Fibroblast of peridontal ligament (primary cell): ENCODE results near the gene TGM5.
"Not testable (repeated sequence)": the region's sequence is repeated elsewhere in the genome, so short reads cannot be mapped to it uniquely, and the experiment has no call there.

ENCODE experiments used
- DNase-seq: peaks from one replicate; pipeline ENCODE4 v3.0.0-alpha.2; 2010; ENCODE audit errors: extremely low read depth

The TGM5 gene

DNA sequence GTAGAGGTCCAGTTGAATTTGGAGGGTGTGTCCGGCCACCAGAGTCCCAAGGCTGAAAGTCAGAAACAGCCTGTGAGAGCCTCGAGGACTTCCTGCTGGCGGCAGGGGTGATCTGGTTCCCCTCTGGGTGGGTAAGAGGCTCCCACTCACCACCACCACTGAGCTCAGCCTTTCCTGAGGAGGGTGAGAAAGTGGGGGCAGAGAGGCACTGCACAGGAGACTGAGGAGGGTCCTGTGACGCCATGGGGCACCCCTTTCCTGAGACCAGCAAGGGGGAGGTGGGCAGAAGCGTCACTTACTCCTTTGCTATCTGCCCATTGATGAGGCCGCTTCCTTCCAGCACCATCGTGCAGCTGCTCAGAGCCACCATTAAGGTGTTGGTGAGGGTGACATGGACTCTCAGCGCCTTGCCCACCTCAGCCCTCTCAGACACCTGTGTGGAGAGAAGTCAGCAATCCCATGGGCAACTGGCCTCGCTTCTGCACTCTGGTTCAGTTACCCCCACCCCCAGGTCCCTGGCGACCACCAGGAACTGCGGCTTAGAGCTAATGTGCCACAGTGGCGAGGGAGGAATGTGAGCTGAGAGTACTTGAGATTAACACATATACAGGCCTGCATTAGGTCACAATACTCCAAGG is 10.0 kb upstream of the TGM5 start:
- DNase-seq: no peak

DNA sequence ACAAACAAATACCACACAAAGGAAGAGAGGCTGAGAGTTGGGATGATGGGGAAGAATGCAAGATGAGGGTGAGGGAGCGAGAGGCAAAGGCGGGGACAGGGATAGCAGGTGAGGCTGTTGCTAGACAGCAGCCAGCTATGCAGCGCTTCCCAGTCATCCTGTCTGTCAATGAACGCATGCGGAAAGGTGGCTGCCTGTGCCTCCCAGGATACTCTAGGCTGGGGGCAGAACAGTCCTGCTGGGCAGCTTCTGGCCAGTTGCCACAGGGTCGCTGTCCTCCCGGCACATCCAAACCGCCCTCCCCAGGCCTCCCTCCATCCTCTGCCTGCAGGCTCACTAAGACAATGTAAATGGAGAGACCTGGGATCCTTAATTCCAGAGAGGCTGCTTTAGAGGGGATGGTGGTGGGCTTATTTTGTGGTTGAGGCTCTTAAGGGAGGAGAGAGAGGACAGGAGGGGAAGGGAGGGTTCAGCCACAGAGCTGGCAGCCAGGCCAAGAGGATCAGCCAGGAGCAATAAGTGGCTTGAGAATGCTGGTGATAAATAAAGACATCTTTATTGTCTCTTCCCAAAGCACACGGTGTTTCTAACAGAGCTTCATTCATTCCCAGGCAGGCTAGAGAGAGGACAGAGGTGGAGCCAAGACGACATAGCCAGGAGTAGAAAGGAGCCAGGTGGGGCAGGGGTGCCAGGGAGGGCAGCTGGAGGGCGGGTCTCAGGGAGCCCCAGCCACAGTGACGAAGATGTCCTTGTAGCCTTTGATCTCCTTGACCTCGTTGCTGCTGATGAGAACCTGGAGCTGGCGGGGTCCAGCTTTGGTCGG is 9.2 kb upstream of the TGM5 start:
- no peak for DNase-seq

DNA sequence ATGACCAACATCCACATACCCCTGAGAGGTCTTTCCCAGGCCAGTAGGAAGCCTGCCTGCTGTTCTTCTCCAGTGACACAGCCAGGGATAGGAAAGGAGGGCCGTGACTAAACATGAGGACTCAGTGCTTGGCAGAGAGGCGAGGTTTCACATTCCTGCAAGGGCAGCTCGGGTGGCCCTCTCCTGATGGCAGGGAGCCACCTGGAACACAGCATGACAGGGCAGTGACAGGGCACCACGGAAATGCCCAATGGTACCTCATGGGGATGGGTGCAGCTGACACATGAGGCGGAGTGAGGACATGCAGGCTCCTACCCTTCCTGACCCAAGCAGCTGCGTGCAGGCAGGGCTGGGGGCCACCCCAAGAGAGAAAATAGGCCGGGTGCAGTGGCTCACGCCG is 7.4 kb upstream of the TGM5 start:
- DNase-seq: no peak

DNA sequence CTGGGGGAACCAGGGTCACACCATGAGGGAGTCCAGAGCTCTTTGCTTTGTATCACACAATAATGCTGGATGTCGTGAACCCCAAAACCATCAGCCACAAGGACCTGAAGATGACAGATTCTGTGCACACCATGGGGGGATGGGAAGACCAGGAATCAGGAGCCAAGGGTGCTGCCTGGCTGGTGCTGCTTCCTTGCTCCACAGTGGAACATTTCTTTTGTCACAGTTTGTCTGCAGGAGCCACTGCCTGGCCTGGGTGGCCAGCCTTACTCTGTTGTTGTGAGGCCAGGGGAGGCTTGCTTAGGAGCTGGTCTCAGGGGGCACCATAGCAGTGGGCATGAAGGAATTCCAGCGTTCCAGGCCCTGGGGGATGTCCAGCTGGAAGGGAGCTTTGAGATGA is 6.5 kb upstream of the TGM5 start:
- DNase-seq: no peak

- DNase-seq: not testable (repeated sequence)
Measured at GRCh38 chr15:43271908-43272307, 5.2 kb upstream of the TGM5 start.

DNA sequence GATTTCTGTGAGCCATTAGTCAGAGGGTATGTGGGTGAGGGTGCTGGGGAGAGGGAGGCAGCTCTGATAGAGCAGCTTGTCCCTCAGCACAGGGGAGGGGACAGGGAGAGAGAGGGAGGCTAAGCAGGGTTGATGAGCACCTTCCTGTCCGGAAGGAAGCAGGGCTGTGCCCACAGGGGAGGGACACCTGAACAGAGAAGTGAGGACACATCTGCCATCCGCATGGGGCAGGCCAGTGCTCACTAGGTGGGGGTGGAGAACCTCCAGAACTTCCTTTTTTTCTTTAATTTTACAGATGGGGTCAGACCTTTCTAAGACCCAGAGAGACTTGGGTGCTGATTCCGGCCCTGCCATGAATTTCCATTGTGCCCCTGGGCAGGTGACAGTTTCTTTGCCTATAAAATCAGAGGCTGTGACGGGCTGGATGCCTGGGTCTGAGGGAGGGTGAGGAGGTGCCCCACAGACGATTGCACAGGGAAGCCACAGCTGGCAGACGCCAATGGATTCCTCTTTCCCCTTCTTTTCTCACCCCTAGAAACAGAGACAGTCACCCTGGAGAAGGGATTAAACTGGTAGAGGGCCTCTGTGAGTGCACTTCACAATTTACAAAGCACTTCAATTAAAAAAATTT is 4.1 kb upstream of the TGM5 start:
- DNase-seq: no peak

DNA sequence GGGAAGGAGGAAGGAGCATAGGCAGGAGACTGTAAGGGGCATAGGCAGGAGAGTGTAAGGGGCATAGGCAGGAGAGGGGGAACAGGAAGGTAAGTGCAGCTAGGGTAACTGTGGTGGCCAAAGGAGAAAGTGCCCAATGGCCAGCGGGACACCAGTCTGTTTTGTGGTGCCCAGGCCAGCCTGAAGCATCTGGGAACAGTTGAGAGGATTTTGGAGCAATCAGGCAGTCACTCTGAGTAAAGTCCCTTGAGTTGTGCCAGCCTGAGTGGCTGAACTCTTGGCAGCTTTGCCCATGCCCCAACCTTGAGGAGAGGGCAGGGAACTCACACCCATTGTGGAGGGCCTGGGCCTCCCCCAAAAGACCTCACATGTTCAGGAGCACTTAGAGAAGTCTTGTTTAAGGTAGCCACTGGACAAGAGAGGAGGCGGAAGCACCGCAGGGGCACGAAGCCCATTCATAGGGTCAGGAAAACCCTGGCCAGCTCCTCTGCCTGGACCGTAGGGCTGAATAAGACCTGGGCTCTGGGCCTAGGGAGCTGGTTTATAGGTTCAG is 3.5 kb upstream of the TGM5 start:
- no peak for DNase-seq

DNA sequence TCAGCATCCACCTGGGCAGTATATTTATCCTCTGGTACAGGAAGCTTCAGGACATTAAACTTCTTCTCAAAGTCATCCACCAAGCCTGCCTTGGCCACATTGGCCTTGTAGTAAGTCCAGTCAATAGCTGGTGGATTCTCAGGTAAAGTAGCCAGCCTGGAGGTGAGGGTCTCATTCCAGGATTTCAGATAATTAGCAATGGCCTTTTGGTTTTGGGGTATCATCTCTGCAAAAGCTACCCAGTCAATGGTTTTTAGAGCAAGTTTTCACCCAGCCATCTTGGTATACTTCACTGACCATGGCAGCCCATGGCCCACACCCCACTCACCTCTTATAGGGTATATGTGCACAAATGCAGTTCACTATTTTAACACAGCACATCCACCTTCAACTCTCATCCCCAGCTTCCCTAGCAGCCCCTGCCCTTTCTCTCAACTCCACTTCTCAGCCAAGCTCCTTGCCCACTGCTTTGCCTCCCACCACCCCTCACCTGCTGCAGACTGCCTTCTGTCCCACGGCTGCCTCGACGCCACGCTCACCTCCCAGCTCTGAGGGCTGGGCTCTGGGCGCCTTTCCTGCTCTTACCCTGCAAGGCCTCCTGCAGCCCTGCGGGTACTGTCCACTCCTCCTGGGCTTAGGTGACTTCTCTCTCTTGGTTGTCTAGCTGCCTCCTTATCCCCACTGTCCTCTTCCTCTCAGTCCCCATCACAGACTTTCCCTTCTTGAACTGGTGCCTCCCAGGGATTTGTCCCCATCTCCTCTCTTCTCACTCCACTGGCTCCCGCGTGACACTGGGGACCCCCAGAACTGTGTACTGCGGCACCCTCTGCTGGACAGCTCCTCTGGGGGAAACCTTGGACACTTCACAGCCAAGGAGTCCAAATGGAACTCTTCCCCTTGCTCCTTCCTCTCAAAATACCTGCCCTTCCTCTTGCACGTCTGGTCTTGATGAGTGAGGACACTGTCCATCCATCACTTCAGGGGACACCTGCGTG is 1.7 kb upstream of the TGM5 start:
- no peak for DNase-seq

GRCh38 chr15:43267439-43267838 is 711 bp upstream of the TGM5 start:
- no peak for DNase-seq

GRCh38 chr15:43266386-43266785 is 342 bp downstream of the TGM5 start:
- no peak for DNase-seq

GRCh38 chr15:43260011-43260615 is 6.6 kb downstream of the TGM5 start:
- no peak for DNase-seq

DNA sequence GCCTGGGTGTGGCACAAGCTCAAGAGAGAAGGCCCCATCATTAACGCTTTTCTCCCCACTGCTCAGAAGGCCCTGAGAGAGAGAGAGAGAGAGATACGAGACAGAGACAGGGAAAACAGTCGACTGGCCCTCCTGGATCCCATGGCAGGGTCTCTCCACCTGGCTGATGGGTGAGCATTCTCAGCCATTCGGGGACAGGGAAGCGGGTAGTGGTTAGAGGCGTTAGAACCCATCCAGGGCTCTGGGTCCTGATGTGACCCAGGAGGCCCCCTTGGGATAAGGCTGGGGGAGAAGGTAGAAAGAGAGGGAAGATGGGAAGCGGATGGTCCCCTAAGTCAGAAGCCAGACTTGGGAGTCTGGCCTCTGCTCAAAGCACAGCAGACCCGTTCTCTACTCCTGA is 7.9 kb downstream of the TGM5 start:
- no peak for DNase-seq

DNA sequence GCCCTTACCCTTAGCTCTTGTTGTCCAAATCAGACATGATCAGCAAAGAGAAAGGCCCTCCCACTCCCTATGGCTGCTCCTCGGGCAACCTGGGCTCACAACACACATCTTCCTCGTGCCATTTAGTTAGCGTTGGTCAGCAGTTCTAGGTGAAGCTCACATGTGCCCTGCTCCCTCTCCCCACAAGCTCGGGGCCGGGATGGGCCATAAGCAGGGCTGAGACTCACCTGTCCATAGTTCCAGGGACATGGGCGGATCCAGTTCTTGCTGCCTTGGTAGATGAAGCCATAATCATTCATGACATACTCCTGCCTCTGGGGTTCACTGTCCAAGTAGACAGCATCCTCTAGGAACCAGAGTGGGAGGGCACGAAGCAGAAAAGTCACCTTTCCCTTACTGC is 10.4 kb downstream of the TGM5 start:
- DNase-seq: no peak

DNA sequence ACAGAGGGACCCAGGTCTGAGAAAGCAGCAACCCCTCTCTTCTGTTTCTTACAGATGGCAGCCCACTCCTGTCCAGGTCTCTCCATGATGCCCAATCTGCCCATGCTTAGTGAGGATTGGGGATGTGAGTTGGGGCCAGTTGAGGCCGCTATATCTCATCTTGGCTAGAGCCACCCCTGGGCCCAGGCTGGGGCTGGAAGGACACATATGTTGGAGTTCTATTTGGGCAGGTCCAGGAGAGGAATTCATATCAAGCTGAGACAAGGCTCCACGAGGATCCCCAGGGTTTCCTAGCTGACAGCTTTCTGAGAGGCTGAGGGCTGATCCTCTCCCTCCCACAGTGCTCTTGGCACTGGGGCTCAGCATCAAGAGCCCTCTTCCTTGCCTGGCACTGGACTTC is 11.4 kb downstream of the TGM5 start:
- DNase-seq: no peak

DNA sequence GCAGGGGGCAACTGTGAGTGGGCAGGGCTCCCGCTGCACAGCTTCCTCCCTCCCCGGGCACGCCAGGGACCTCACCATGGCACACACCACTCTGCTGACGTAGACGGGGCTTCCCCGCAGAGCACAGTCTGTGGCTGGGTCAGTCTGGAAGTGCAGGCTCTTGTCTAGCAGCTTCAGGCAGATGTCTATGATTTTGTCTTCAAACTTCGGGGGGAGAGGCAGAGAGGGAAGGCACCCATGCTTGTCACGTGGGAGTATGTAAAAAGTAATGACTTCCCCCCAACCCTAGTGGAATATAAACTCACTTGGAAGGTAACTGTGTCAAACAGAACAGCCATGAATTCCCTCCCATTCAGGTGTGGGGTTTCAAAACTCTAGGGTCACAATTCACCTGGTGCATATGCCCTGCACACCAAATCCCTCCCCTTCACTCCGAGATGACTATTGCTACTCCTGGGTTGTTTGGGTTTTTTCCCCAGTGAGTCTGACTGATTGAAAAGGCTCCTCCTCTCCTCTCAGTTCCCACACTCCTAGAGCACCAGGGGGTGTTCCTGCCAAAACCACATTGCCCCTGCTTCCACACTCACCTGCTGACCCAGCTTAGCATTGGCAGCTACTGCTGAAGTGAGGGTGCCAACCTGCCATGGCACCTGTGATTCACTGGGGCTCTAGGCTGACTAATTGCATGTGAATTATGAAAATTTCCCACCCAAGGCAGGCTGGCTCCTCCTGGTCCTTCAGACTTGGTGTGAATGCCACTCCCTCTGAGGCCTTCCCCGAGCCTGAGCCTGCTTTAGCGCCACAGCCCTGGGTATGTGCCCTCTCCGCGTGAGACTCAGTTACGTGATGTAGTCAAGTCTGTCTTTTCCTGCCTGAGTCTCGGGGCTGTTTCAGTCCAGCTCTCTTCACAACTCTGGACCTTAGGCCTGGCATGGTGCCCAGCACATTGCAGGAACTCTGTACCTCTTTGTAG is 13.0 kb downstream of the TGM5 start:
- no peak for DNase-seq

DNA sequence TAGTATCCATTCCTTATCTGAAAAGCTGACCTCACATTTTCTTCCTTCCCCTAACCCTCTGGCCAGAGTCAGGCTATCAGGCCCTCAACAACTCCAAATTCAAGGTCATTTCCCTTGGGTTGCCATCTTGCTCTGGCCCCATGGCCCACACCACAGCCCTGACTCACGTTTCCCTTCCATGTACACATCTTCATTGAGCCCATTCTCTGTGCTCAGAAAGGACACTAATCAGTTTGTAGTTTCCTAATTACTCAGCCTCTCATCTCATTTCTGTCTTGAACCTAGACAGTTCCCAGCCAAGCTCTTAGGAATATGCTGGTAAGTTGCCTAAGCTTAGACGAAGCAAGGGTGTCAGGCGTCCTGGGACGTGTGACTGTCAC is 14.9 kb downstream of the TGM5 start:
- DNase-seq: no peak

GRCh38 chr15:43251185-43251870 is 15.4 kb downstream of the TGM5 start:
- no peak for DNase-seq

- no peak for DNase-seq
Measured at GRCh38 chr15:43250785-43251184, 15.9 kb downstream of the TGM5 start.

DNA sequence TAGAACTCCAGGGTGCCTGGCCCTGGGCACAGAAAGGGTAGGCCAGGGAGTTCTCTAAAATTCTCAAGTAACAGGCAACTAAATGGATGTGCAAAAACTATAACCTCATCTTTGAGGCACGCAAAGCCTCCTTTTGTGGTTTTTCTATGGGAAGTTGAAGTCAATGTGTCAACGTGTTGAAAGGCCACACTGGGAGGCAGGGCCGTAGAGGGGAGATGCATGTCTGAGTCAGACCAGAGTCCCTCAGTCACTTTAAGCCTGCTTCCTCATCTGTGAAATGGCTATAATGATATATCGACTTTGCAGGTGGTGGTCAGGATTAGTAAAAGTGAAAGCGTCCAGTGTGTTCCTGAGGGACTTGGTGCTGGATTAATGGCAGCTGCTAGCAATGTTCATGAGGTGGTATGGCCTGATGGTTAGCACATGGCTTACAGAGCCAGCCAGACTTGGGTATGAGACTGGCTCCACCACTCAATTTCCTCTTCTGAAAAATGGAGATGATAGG is 17.0 kb downstream of the TGM5 start:
- peak; percentile 61 for DNase-seq
